G401 (cell line): ENCODE results near the gene ACOXL. TPM values are rescaled to one million over a fixed set of nuclear protein-coding genes. Genes with fewer than 3 reads are reported as not detected.

Source experiments
- DNase-seq: peaks from one replicate; pipeline ENCODE4 v3.0.0-alpha.2; 2015; ENCODE audit warnings: low spot score
- in situ Hi-C: cut with HindIII; loops from 2 replicates; pipeline ENCODE4 v1.10.0; 2016; ENCODE audit warnings: low sequenced_read_pairs, mixed read lengths
- total RNA-seq: library from RNA; depleted of rRNA; stranded (reverse); fragments of >200 nt; shearing (Covaris generic); gene quantifications from 2 replicates; pipeline ENCODE4 v1.2.3, GENCODE V29; 2014

ACOXL gene
- total RNA-seq, 1 experiment from 2014 or later: not detected

DNA sequence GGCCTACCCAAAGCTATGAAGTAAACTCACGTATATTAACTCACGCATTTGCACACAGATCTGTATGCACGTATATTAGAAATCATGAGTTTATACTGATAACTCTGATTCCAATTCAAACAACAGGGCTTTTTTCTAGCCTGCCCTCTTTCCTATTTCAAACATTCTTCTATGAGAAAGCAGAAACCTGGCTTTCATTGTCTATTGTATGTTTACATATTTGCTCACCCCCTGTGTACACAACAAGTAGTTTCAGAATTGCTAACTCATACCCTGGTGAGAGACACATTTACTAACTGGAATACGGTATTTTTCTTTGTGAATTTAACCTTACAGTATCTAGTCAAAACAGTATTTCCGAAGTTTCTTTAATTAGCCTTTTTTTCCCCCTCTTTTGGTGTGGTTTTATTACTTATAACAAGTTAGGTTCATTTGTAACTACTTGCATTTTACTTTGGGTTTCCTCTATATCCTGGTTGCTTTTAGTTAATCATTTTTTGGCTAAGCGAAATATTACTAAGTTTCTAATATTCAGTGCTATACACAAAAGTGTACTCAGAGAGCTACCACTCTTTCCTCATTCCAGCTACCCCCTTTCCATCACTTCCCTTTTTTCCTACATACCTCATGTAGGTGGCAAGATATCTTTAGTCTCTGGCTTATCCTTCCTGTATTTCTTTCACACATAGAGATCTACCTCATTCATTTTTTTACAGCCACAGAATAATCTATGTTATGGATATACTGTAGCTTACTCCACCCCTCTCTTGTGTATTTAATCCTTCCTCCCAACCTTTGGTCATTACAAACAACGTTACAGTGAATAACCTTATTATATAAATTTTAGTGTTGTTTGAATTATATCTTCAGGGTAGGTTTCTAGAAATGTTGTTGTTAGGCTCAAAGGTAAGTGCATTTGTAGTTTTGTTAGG is 275.6 kb downstream of the ACOXL start:
- no peak for DNase-seq
- in situ Hi-C loops: no loop called here

DNA sequence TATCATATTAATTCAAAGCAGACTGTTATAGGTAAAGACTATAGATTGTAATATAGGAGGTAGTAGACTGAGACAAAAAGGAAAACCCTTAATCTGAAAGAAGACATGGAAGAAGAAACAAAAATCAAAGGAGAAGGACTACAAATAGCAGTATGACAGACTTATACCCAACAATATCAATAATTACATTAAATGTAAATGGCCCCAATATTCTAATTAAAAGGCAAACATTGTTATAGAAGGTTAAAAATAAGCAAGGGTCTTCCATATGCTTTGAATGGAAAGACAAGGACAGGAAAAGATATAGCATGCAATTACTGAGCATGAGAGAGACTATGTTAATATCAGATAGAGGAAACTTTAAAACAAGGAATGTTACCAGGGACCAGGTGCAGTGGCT is 278.8 kb downstream of the ACOXL start:
- no peak for DNase-seq
- in situ Hi-C loops: no loop called here

DNA sequence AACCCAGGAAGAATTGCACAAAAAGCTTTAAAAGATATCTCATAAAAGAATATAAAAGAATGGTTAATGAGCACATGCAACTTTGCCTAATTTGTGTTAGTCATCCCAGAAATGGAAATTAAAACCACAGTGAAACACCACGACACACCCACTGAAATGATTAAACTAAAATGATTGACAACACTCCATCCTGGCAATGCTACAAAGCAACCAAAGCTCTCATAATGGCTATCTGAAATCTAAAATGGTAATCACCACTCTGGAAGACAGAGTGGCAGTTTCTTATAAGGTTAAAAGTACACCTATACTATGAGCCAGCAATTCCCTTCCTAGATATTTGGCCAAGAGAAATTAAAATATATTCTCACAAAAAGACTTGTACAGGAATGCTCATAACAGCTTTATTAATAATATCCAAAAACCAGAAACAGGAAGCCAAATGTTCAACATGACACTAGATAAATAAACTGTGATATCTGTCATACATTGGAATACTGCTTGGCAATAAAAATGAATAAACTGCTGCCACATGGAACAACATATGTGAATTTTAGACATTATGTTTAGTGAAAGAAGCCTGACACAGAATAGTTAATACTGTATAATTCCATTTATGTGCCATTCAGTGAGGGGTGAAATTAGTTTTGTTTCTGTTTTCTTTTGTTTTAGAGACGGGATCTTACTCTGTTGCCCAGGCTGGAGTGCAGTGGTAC is 283.1 kb downstream of the ACOXL start:
- DNase-seq: no peak
- in situ Hi-C loops: no loop called here

DNA sequence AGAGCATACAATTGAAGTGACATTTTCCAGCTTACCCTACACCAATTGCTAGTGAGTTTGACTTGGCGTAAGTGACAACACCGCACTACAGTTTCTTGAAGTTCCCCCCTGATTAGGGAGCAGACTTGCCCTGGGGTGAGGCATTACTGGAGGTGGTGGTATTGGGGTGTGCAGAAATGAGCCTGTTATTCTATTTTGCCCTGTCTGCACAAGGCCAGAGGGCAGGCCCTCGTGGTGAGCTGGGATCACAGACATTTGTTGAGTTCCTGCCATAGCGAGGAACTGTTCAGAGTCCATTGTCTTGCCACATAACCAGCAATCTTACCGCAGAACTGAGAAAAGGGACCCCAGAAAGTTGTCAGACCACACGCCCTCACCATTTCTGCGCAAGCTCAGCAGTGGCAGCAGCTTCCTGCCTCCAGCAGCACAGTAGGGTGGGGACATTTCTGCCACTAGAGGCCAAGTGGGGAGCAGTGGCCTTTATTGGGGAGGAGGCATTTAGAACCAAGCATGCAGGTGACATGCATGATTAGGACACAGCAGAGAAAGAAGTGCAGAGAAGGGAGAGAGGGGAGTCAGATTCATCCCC is 284.8 kb downstream of the ACOXL start:
- in situ Hi-C loops: no loop called here
- DNase-seq: no peak

DNA sequence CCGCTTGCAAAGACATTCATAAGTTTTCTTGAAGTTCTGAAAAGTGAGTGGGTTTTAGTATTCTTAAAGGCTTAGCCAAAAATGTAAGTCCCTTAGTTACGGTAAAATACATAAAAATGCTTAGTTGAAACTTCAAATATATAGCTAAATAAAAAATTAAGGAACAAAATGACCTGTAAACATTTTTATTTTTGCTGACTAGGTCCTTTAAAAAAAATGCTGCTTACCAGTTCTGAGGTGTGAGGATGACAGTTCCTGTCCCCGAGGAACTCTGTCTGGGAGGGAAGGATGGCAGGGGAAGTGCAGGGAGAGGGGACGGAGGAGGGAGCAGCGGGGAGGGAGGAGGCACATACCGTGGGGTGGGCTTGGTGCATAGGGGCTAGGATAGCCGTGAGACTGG is 285.5 kb downstream of the ACOXL start:
- in situ Hi-C loops: no loop called here
- DNase-seq: no peak

DNA sequence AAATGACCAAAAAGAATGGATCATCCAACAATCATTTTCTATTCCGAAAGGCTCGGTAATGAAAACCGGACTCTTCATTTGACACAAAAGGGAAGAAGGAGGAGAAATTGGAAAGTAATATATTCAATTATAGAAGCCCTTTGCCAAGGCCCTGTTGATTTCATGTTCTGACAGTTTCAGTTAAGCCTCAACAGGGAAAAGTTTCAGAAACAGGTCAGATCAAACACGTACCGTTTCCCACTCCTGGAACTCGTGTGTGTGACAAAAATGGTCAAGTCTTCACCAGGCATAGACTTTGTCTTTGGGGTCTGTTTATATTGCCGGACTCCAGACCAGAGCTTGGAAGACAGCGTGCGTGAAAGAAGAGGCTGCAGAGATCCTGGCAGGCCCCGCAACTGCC is 287.0 kb downstream of the ACOXL start:
- in situ Hi-C loops: no loop called here
- no peak for DNase-seq

DNA sequence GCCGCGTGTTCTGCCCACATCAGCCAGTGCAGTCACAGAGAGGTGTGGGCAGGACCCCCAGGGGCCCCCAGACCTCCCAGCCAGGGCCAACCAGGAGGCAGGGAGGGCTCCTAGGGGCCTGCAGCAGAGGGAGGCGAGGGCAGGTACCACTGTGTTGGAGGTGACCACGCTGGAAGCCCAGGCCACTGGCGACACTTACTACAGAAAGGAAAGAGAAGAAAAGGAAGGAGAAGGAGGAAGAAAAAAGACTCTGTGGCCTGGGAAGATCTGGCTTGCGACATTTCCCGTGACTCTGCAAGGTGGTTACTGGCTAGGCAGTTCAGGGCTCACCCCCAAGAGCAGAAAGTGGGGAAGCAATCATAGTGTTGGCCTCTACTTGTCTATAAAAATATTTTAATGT is 290.3 kb downstream of the ACOXL start:
- in situ Hi-C loops: no loop called here

DNA sequence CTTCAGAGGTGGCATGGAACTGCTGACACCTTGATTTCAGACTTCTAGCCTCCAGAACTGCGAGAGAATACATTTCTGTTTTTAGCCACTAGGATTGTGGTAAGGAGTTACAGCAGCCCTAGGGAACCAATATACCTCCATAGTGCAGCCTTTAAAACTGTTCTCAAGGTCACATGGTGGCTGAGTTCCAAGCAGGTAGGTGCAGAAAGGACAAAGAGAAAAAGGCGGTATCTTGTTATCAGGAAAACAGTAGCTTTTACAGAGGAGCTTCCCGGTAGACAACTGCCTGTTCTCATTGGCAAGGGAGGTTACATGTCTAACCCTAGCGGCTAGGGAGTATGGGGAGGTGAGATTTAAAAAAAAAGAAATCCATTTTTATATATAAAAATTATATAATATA is 292.1 kb downstream of the ACOXL start:
- no peak for DNase-seq
- in situ Hi-C loops: no loop called here

More for the DNA sequence above, 290.3 kb downstream of the ACOXL start:
- DNase-seq: no peak

DNA sequence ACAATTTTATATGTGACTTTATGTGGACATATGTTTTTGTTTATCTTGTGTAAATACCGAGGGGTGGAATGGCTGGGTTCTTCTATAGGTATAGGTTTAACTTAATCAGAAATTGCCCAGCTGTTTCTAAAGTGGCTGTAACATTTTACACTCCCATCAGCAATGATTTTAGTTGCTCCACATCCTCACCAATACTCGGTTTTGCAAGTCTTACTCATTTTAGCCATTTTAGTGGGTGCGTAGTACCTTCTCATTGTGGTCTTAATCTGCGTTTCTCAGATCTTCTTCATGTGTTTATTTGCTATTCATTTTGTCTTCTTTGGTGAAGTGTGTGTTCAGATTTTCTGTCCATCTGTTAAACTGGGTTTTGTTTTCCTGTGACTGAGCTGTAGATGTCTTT is 292.9 kb downstream of the ACOXL start:
- no peak for DNase-seq

DNA sequence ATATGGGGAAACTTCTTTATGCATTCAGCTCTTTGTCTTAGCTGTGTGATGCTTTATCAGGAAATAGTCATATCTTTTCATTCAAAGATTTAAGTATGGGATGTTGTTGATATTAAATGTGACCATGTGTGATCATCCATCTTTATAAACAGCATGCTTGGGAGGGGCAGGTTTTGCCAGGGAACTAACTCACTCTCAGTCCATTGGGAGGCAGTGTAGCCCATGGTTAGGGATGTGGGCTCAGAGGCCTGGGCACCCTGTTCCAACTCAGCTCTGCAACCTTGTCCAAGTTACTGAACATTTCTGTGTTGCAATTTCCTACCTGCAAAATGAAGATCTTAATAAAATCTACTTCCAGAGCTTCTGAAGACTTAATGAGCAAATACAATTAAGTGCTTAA is 296.3 kb downstream of the ACOXL start:
- no peak for DNase-seq
- in situ Hi-C loops: no loop called here

More for the DNA sequence above, 292.9 kb downstream of the ACOXL start:
- in situ Hi-C loops: no loop called here

DNA sequence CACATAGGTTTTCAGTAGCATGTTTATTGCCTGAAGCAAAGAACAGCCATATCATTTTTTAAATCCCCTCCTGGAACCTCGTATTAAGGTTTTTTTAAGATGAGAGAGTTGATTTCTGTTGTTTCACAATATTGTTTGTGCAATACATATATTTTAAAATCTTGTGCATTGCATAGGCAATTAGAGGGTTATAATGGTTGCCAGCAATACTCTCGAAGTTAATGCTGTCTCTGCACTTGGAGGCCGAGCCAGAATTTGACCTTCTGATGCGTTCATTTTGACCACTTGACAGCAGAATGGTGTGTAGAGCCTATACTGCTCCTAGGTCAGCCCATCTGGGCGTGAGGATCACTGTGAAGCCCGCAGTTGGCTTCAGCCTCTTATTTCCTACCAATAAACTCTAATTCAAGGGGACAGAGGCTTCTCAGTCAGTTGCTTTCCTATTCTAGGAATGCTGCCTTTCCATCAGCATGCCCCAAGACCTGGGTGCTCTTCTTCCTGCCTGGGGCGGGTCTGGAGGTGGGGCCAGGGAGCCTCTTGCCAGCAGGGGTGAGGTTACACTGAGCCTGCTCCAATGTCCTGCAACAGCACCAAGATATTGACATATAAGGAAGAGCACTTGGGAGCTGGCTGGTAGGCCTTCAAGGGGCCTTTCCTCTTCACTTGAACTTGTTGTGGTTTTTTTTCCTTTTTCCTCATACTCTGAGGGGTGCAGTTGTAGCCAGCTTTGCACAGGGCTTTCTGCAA is 297.0 kb downstream of the ACOXL start:
- in situ Hi-C loops: no loop called here
- DNase-seq: no peak

DNA sequence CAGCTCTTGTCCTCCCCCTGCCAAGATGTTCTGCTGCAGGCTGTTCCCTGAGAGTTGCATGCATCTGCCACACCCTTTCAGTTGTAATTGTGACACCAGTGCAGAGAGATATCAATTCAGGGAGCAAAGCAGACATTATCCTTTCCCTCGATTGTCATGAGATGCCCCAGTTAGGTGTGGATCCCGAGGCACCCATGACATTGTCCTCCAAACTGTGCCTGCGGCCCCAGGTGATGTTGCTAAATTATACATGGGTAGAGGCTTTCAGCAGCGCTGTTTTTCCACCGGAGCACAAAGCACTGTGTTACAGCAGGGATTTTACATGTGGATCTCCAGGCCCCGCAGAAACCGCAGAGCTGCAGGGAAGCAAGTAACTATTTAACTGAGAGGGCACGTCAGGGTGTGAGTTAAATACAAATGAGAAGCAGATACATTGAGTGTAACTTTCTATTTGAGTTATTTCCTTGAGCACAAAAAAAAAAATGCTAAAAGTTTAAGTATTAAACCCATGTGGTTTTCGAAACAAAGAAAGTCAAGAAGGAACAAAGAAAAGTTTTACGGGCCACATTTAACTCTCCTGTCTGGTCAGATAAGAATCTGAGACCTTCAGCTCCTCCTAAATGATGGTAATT is 298.0 kb downstream of the ACOXL start:
- in situ Hi-C loops: no loop called here
- DNase-seq: no peak

DNA sequence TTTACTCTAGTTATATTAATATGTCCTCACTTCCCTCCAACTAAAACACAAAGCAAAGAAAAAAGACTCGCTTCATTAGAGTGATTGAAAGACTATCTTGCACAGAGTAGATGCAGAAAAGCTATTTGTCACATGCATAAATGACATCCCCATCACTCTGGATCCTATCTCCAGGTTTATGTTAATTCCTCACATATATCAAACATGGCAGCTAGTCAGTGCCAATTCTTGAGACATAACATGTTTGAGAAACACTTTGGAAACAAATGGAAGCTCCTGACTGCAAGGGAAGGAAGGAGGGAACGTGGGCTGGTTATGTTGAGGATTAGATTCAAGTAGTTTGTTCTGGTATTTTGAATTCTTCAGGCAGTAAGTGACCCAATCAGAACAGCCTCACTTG is 298.6 kb downstream of the ACOXL start:
- in situ Hi-C loops: no loop called here
- DNase-seq: no peak

DNA sequence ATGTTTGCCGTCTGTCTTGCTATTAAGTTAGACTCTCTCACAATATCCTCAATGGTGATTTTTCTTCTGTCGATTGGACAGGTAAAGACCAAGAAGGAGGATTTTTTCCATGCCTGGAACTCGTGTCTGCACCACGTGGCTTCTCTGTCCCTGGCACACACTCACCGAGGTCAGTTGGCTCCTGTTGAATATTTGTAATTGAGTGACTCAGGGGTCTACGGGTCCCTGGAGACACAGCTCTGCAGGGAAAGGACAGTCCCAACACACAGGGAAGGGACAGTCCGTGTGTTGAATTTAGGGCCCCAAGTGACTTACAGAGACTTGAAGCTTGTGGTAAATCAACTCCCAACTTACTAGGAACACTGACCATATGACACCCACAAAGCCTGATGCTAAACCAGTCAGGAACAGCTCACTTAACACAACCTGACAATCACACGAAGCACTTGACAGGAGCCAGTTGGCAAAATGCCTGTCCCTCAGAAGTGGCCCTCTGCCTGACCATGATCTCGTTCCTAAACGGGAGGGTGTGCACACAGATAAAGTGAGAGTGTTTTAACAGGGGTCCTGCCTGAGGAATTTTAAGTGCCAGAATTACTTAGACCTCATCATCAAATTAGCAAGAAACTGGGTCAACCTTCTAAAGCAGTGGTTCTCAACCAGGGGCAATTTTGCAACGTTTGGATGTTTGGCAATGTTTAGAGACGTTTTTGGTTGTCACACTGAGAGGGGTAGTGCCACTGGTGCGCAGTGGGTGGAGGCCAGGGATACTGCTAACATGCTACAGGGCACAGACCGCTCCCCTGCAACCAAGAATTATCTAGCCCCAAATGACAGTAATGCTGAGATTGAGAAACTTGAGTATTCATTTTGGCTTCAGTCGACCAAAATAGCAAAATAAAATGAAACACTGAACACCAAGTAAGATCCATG is 299.4 kb downstream of the ACOXL start:
- in situ Hi-C loops: no loop called here
- no peak for DNase-seq

DNA sequence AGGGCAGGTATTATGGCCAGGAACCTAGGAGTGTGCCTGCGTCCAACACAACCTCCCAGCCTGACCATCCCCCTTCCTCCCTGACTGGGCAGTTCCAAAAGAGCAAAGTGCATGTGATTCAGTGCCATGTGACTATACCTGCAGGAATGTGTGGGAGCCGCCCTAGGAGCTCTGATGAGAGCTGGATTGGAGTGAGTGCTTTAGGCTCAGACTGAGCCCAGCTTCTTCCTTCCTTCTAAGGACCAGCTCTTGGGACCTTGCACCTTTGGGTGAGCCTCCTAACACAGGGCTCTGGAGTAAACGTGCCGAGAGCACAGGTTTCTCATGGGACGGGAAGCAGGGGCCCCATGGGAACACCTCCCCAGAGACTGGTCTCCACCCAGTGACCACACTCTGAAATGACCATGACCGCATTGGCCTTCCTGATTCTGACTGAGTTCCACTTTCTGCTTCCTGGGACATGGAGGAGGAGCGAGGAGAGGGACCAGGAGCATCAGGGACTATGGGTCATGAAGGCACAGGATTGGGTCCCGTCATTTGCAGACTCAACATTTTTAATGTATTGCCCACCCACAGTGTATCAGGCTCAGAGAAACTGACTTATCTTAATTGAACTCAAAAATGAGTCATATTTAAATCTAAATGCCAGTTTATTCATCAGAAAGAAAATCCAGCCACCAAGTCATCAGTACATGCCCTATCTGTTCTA is 300.5 kb downstream of the ACOXL start:
- in situ Hi-C loops: no loop called here
- DNase-seq: no peak

DNA sequence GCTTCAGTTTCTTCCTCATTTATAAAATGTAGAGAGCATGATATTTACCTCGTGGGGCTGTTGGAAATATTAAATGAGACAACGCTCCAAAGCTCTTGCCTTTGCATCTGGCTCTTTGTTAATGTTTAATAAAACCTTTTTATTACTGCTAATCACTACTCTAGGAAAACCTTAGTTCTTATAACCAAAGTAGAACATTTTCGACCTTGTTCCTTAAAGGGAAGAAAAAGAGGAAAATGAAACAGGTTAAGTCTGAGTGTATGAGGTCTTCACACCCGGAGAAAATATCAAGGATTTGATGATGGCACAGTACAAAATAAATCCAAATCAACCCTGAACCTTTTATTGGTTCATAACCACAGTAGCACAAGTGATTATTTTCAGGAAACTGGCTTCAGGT is 301.8 kb downstream of the ACOXL start:
- in situ Hi-C loops: no loop called here
- no peak for DNase-seq

DNA sequence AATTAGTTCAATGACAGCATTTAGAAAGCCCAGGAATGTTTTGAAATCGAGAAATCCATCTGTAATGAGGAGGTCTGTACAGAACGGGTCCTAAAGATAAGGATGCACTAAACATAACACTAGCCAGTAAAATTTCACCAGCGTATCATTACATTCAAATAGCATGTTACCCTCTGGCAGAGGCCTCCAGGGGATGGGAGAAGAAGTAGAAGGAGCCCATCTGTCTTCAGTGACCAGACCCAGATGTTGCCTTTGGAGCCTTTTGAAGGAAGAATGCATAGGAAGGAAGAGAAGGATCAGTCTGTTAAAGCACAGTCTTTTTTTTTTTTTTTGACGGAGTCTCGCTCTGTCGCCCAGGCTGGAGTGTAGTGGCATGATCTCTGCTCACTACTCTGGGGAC is 302.2 kb downstream of the ACOXL start:
- in situ Hi-C loops: no loop called here
- no peak for DNase-seq
